Lower lobe of right lung (tissue), 2 donors: ENCODE data around the gene GLE1. TPM values are rescaled to one million over a fixed set of nuclear protein-coding genes. Genes with fewer than 3 reads are reported as not detected.

Experiments
- ATAC-seq, 2 donors: fragments of 200-7000 bp; cut with Tn5 transposase; one replicate each; pipeline ENCODE4 v1.9.1; 2020 to 2022; ENCODE audit warnings: mild to moderate bottlenecking in 2 of 2, moderate library complexity in 2 of 2
- DNase-seq: peaks from one replicate; pipeline ENCODE4 v3.0.0-alpha.2; 2020
- H3K27ac ChIP-seq: fragments of 200-600 bp; one replicate; pipeline ENCODE4 v1.8.0; 2022
- H3K27me3 ChIP-seq: fragments of 200-600 bp; one replicate; pipeline ENCODE4 v1.8.0; 2022; ENCODE audit warnings: low read depth
- H3K36me3 ChIP-seq: fragments of 200-600 bp; one replicate; pipeline ENCODE4 v1.8.0; 2022; ENCODE audit warnings: mild to moderate bottlenecking
- H3K4me1 ChIP-seq: fragments of 200-600 bp; one replicate; pipeline ENCODE4 v1.8.0; 2022
- H3K4me3 ChIP-seq: fragments of 200-600 bp; one replicate; pipeline ENCODE4 v1.8.0; 2022; ENCODE audit warnings: mild to moderate bottlenecking
- H3K9me3 ChIP-seq: fragments of 200-600 bp; one replicate; pipeline ENCODE4 v1.8.0; 2022
- CTCF ChIP-seq: fragments of 200-600 bp; IDR thresholded peaks from one replicate; pipeline ENCODE4 v1.8.0; 2022; ENCODE audit warnings: antibody characterized with exemption, mild to moderate bottlenecking
- intact Hi-C: fragments of 100-400 bp; cut with DNase I; formaldehyde crosslinking; loops from one replicate; pipeline ENCODE4 v1.11.0; 2022
- total RNA-seq: library from RNA; stranded (reverse); fragmentation: NEBNext Ultra II Directional; extraction: Animal tissue kit (Norgen Biotek cat#: 25700); gene quantifications from one replicate; pipeline ENCODE4 v1.2.1, GENCODE V29; 2021
- donor health status: DM: no; HTN: yes; CAD: no; lungs with severe emphysema.

GLE1 gene
- total RNA-seq, 1 donor from 2014 or later = 24.5 TPM

GRCh38 chr9:128556276-128556675 lies 51.8 kb downstream of the GLE1 start:
- H3K27me3 ChIP-seq = no peaks in the 10 kb centered on the region
- no peak overlapping the region for H3K4me3 ChIP-seq
- no peaks in the 10 kb centered on the region for H3K9me3 ChIP-seq
- no peak for DNase-seq
- H3K36me3 ChIP-seq = no peaks in the 10 kb centered on the region
- no peak for ATAC-seq
- intact Hi-C loops = no loop called here
- H3K4me1 ChIP-seq = peaks cover 84% of the 10 kb centered on the region
- no peak for TF ChIP-seq CTCF
- H3K27ac ChIP-seq = peak overlapping the region; percentile 96

- intact Hi-C loops = no loop called here
- Histone ChIP-seq H3K4me1 (peaks cover 79% of the 10 kb centered on the region), H3K36me3 (peaks cover 2% of the 10 kb centered on the region), H3K27me3 (no peaks in the 10 kb centered on the region), H3K4me3 (no peak overlapping the region), H3K27ac (peak overlapping the region; percentile 10), H3K9me3 (no peaks in the 10 kb centered on the region)
- ATAC-seq (no peak), DNase-seq (no peak)
- TF ChIP-seq CTCF = no peak
These were observed 52.6 kb downstream of the GLE1 start for GRCh38 chr9:128556926-128557634.

- ATAC-seq (peak; percentile 84 to 88), DNase-seq (peak; percentile 74)
- peak overlapping the region; percentile 4 for H3K4me3 ChIP-seq
- no peaks in the 10 kb centered on the region for H3K9me3 ChIP-seq
- peaks cover 75% of the 10 kb centered on the region for H3K4me1 ChIP-seq
- TF ChIP-seq CTCF = no peak
- H3K36me3 ChIP-seq = peaks cover 13% of the 10 kb centered on the region
- peak overlapping the region; percentile 64 for H3K27ac ChIP-seq
- intact Hi-C loops = no loop called here
- no peaks in the 10 kb centered on the region for H3K27me3 ChIP-seq
These were observed 54.2 kb downstream of the GLE1 start for GRCh38 chr9:128558431-128559310.

- Histone ChIP-seq H3K36me3 (peaks cover 57% of the 10 kb centered on the region), H3K27ac (no peak overlapping the region), H3K4me3 (no peak overlapping the region), H3K27me3 (no peaks in the 10 kb centered on the region), H3K4me1 (peaks cover 14% of the 10 kb centered on the region), H3K9me3 (no peaks in the 10 kb centered on the region)
- DNase-seq = no peak
- no peak for TF ChIP-seq CTCF
- intact Hi-C loops = no loop called here
- peak in 1 of 2 donors; percentile 49 for ATAC-seq
These were observed 61.1 kb downstream of the GLE1 start for GRCh38 chr9:128565578-128565977.

GRCh38 chr9:128568470-128569078 lies 64.1 kb downstream of the GLE1 start:
- peaks cover 74% of the 10 kb centered on the region for H3K36me3 ChIP-seq

More at GRCh38 chr9:128568470-128569078, 64.1 kb downstream of the GLE1 start:
- intact Hi-C loops = no loop called here
- H3K9me3 ChIP-seq = no peaks in the 10 kb centered on the region
- no peak overlapping the region for H3K4me3 ChIP-seq
- H3K4me1 ChIP-seq = peaks cover 6% of the 10 kb centered on the region
- H3K27ac ChIP-seq = no peak overlapping the region
- ATAC-seq (no peak), DNase-seq (no peak)
- no peaks in the 10 kb centered on the region for H3K27me3 ChIP-seq
- TF ChIP-seq CTCF = no peak
